Peyer's patch (tissue), 4 donors: ENCODE measurements around the gene MACROD2. TPM values are rescaled to one million over a fixed set of nuclear protein-coding genes. Genes with fewer than 3 reads are reported as not detected.
"Not testable (repeated sequence)": the region's sequence is repeated elsewhere in the genome, so short reads cannot be mapped to it uniquely, and the experiment has no call there.

ENCODE experiments used
- DNase-seq, 3 donors: peaks; one replicate each; pipeline ENCODE4 v3.0.0-alpha.2; 2017 to 2019
- H3K27ac ChIP-seq, 4 donors: fragments of 200-600 bp; sonication (generic); one replicate each; pipeline ENCODE4 v1.5.1; 2016 to 2019
- H3K27me3 ChIP-seq, 2 donors: fragments of 200-600 bp; sonication (generic); one replicate each; pipeline ENCODE4 v1.5.1; 2019
- H3K36me3 ChIP-seq, 3 donors: fragments of 200-600 bp; sonication (generic); one replicate each; pipeline ENCODE4 v1.5.1; 2016 to 2019
- H3K4me1 ChIP-seq, 4 donors: fragments of 200-600 bp; sonication (generic); one replicate each; pipeline ENCODE4 v1.5.1; 2016 to 2019
- H3K4me3 ChIP-seq, 4 donors: fragments of 200-600 bp; sonication (generic); 1 replicate in 3 of 4; 2 replicates in 1 of 4; pipeline ENCODE4 v1.5.1; 2016 to 2019; ENCODE audit warnings: mild to moderate bottlenecking in 1 of 4
- H3K9me3 ChIP-seq, 4 donors: fragments of 200-600 bp; sonication (generic); one replicate each; pipeline ENCODE4 v1.5.1; 2016 to 2019; ENCODE audit warnings: mild to moderate bottlenecking in 1 of 4
- CTCF ChIP-seq, 6 experiments: fragments of 450-650 bp in 4 of 6; fragments of 200-600 bp in 2 of 6; sonication (generic) in 1 of 6; IDR thresholded peaks; one replicate each; pipeline ENCODE4 v1.5.1; 2017 to 2019; ENCODE audit warnings: antibody characterized with exemption in 6 of 6, mild to moderate bottlenecking in 3 of 6, moderate library complexity in 1 of 6
- POLR2A ChIP-seq, 2 donors: fragments of 450-650 bp; IDR thresholded peaks; one replicate each; pipeline ENCODE4 v1.5.1; 2017; ENCODE audit warnings: antibody characterized with exemption in 2 of 2, mild to moderate bottlenecking in 2 of 2, moderate library complexity in 2 of 2
- total RNA-seq, 4 donors: library from RNA; depleted of rRNA; stranded (reverse); fragments of >200 nt; gene quantifications; one replicate each; pipeline ENCODE4 v1.1.0, GENCODE V29; 2016

Gene MACROD2
- total RNA-seq, 4 donors from 2014 or later: 2.5 to 10.7 (median 6.5) TPM

GRCh38 chr20:15191082-15191723, 1195.9 kb downstream of the MACROD2 start:
- TF ChIP-seq CTCF (IDR thresholded peaks at IDR 0.05) (no peak), POLR2A (IDR thresholded peaks at IDR 0.05) (no peak)
- Histone ChIP-seq H3K27ac (no peak overlapping the region), H3K27me3 (no peaks in the 10 kb centered on the region), H3K36me3 (no peaks in the 10 kb centered on the region), H3K4me1 (no peaks in the 10 kb centered on the region), H3K4me3 (no peak overlapping the region), H3K9me3 (no peaks in the 10 kb centered on the region)
- no peak for DNase-seq

- TF ChIP-seq CTCF (IDR thresholded peaks at IDR 0.05): no peak
- no peak for TF ChIP-seq POLR2A (IDR thresholded peaks at IDR 0.05)
- no peak for DNase-seq
- Histone ChIP-seq H3K27me3 (no peaks in the 10 kb centered on the region), H3K4me3 (no peak overlapping the region), H3K36me3 (no peaks in the 10 kb centered on the region), H3K27ac (no peak overlapping the region), H3K9me3 (no peaks in the 10 kb centered on the region), H3K4me1 (no peaks in the 10 kb centered on the region)
Measured at GRCh38 chr20:15195378-15195777, 1200.1 kb downstream of the MACROD2 start.

- Histone ChIP-seq H3K9me3 (no peaks in the 10 kb centered on the region), H3K4me1 (no peaks in the 10 kb centered on the region), H3K27me3 (no peaks in the 10 kb centered on the region), H3K27ac (no peak overlapping the region), H3K4me3 (no peak overlapping the region), H3K36me3 (no peaks in the 10 kb centered on the region)
- DNase-seq: no peak
- TF ChIP-seq CTCF (IDR thresholded peaks at IDR 0.05) (no peak), POLR2A (IDR thresholded peaks at IDR 0.05) (no peak)
Measured at GRCh38 chr20:15196547-15197255, 1201.4 kb downstream of the MACROD2 start.

GRCh38 chr20:15198017-15198416, 1202.7 kb downstream of the MACROD2 start:
- not testable (repeated sequence) for H3K4me1 ChIP-seq, H3K4me3 ChIP-seq, H3K27me3 ChIP-seq, DNase-seq, H3K36me3 ChIP-seq, H3K27ac ChIP-seq, H3K9me3 ChIP-seq

- DNase-seq: no peak
- Histone ChIP-seq H3K4me1 (no peaks in the 10 kb centered on the region), H3K27ac (no peak overlapping the region), H3K4me3 (no peak overlapping the region), H3K9me3 (no peaks in the 10 kb centered on the region), H3K36me3 (no peaks in the 10 kb centered on the region), H3K27me3 (no peaks in the 10 kb centered on the region)
- TF ChIP-seq CTCF (IDR thresholded peaks at IDR 0.05) (no peak), POLR2A (IDR thresholded peaks at IDR 0.05) (no peak)
Measured at GRCh38 chr20:15199698-15200097, 1204.4 kb downstream of the MACROD2 start.

- Histone ChIP-seq H3K27me3 (no peaks in the 10 kb centered on the region), H3K27ac (no peak overlapping the region), H3K4me1 (no peaks in the 10 kb centered on the region), H3K4me3 (no peak overlapping the region), H3K9me3 (no peaks in the 10 kb centered on the region), H3K36me3 (no peaks in the 10 kb centered on the region)
- no peak for DNase-seq
- no peak for TF ChIP-seq POLR2A (IDR thresholded peaks at IDR 0.05)
- no peak for TF ChIP-seq CTCF (IDR thresholded peaks at IDR 0.05)
Measured at GRCh38 chr20:15200147-15200565, 1204.8 kb downstream of the MACROD2 start.
